Measurements from ENCODE around the gene METTL3.

Gene METTL3

DNA sequence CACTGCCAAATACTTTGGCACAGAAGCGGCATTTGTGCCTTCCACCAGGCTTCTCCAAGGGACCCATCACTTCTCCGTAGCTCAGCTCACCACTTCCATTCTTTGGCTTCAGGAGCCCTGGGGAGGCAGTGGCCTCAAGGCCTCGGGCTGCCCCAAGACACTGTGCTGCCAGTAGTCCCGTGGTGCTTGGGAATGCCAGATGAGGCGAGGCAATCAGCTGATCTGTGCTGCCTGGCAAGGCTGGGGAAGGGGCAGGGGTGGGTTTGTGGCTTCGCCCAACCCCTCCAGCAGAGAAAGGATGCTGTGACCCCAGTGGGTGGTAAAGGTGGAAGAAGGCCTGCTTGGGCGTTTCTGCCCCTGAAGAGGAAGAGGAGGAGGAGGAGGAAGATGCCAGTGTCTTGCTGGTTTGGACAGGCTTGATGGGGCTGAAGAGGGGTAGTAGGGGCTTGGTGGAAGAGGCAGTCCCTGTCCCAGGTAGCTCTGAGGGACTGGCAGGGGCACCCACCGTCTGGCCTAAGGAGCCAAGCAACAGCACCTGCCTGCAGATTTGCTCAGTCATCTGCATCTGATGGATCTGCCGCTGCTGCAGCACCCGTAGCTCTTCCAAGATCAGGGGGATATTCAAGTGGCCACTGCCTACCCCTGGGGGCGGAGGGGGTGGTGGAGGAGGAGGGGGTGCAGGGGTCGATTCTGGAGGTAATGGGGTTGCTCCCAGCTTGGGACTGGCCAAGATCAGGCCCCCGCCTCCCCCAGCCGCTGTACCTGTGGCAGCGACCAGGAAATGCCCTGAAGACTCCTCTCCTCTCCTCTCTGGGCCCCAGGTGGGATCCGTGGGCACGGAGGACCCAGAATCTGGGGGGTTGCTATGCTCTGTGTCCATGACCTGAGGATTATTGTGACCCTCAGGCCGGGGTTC, 13.7 kb upstream of the METTL3 start:
- Histone ChIP-seq H3K4me3 (ENCODE audit: low read depth, low read length) (peak overlapping the region; percentile 83), H3K36me3 (peaks cover 41% of the 10 kb centered on the region), H3K27ac (peak overlapping the region; percentile 97), H3K9me3 (ENCODE audit: severe bottlenecking) (no peaks in the 10 kb centered on the region), H3K27me3 (ENCODE audit: insufficient read depth, low read depth, severe bottlenecking) (no peaks in the 10 kb centered on the region)
- no peak for DNase-seq
- TF ChIP-seq, protein P1, sequence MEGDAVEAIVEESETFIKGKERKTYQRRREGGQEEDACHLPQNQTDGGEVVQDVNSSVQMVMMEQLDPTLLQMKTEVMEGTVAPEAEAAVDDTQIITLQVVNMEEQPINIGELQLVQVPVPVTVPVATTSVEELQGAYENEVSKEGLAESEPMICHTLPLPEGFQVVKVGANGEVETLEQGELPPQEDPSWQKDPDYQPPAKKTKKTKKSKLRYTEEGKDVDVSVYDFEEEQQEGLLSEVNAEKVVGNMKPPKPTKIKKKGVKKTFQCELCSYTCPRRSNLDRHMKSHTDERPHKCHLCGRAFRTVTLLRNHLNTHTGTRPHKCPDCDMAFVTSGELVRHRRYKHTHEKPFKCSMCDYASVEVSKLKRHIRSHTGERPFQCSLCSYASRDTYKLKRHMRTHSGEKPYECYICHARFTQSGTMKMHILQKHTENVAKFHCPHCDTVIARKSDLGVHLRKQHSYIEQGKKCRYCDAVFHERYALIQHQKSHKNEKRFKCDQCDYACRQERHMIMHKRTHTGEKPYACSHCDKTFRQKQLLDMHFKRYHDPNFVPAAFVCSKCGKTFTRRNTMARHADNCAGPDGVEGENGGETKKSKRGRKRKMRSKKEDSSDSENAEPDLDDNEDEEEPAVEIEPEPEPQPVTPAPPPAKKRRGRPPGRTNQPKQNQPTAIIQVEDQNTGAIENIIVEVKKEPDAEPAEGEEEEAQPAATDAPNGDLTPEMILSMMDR (IDR thresholded peaks at IDR 0.05; ENCODE audit: low read depth, low read length) = no peak

DNA sequence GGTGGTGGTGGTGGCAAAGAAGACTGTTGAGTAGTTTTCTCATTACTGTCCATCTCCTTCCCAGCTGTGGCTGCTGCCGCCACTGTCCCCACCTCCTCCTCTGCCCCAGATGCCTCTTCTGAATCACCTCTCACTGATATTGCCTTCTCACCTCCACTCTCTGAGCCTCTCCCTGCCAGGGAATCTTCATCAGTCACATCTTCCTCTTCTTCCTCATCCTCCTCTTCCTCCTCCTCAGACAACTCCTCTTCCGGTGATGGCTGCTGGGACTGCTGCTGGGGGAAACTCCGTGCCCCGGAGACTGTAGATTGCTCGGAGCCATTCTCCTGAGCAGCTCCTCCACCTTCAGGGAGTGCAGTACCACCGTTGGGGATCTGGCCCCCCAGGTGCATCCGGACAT, 12.1 kb upstream of the METTL3 start:
- no peaks in the 10 kb centered on the region for H3K27me3 ChIP-seq (ENCODE audit: insufficient read depth, low read depth, severe bottlenecking)
- TF ChIP-seq, protein P1 (IDR thresholded peaks at IDR 0.05; ENCODE audit: low read depth, low read length) = no peak
- H3K9me3 ChIP-seq (ENCODE audit: severe bottlenecking) = no peaks in the 10 kb centered on the region
- H3K36me3 ChIP-seq = peaks cover 41% of the 10 kb centered on the region
- H3K27ac ChIP-seq = no peak overlapping the region
- H3K4me3 ChIP-seq (ENCODE audit: low read depth, low read length) = no peak overlapping the region
- no peak for DNase-seq

DNA sequence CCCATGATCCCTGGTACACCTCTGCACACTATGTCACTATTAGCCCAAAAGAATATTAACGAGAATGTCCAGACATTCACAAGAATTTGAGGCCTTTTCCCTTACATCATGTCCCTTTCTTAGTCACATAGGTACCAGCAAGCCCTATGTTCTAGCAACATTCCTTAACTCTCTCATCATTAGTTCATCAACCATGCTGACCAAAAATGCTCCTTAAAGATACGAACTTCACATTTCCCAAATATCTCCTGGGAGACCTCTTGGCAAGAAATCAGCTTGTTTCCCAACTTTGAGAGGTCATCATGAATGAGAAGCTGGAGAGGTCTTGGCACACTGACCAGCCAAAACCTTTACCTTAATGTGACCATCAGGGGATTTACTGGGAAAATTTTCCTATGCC, 10.4 kb upstream of the METTL3 start:
- TF ChIP-seq, protein P1 (IDR thresholded peaks at IDR 0.05; ENCODE audit: low read depth, low read length) = no peak
- Histone ChIP-seq H3K9me3 (ENCODE audit: severe bottlenecking) (no peaks in the 10 kb centered on the region), H3K4me3 (ENCODE audit: low read depth, low read length) (no peak overlapping the region), H3K27ac (no peak overlapping the region), H3K36me3 (peaks cover 41% of the 10 kb centered on the region), H3K27me3 (ENCODE audit: insufficient read depth, low read depth, severe bottlenecking) (no peaks in the 10 kb centered on the region)
- no peak for DNase-seq

DNA sequence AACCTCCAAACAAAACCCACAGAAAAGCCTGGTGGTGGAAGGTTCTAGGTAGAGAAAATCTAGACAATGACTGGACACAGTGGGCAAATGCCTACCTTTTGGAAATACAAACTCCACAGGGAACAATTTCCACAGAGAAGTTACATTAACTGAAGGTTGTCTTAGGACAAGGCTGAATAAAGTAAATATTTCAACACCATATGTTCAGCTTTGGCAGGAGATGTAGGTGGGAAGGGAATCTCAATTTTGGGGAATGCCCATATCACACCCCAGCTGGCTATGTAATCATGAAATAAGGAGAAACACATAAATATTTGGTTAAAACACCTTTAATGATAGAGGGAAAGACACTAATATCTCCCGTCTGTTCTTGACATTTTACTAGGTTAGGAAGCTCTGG, 9.6 kb upstream of the METTL3 start:
- Histone ChIP-seq H3K27ac (no peak overlapping the region), H3K27me3 (ENCODE audit: insufficient read depth, low read depth, severe bottlenecking) (no peaks in the 10 kb centered on the region), H3K4me3 (ENCODE audit: low read depth, low read length) (no peak overlapping the region), H3K9me3 (ENCODE audit: severe bottlenecking) (no peaks in the 10 kb centered on the region), H3K36me3 (peaks cover 41% of the 10 kb centered on the region)
- TF ChIP-seq, protein P1 (IDR thresholded peaks at IDR 0.05; ENCODE audit: low read depth, low read length) = no peak
- DNase-seq = no peak

DNA sequence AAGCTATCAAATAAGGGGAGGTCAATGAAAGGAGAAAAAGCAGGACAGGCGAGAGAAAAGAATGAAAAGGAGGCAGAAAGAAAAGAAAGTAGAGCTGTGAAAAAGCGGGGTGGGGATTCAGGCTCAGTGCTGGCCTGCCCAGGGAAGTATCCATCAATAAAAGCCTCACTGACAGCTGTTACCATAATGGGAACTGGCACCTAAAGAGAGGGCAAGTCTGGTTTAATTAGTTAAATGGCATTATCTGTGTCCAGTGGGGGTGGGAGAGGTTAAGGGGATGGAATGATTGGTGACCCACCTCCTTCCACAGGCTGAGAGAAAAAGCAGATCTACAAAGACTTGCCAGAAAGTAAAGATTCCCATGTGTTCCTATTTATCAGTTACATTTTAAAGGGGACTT, 7.6 kb upstream of the METTL3 start:
- Histone ChIP-seq H3K36me3 (peaks cover 26% of the 10 kb centered on the region), H3K27ac (peak overlapping the region; percentile 44), H3K9me3 (ENCODE audit: severe bottlenecking) (no peaks in the 10 kb centered on the region), H3K27me3 (ENCODE audit: insufficient read depth, low read depth, severe bottlenecking) (no peaks in the 10 kb centered on the region), H3K4me3 (ENCODE audit: low read depth, low read length) (peak overlapping the region; percentile 12; the same call in 1 of the 2 replicates)
- TF ChIP-seq, protein P1 (IDR thresholded peaks at IDR 0.05; ENCODE audit: low read depth, low read length) = no peak
- DNase-seq = peak; percentile 69

All from WERI-Rb-1 (cell line).